HepG2 (cell line): ENCODE results near the gene CYP4F8. TPM values are rescaled to one million over a fixed set of nuclear protein-coding genes. Genes with fewer than 3 reads are reported as not detected.
A peak's percentile ranks its signal among the peaks of the same experiment; 100 is the strongest.

ENCODE experiments used
- ARID4A ChIP-seq: sonication (generic); formaldehyde crosslinking; IDR thresholded peaks from 2 replicates; pipeline ENCODE4 v1.5.0; 2020; ENCODE audit warnings: mild to moderate bottlenecking, missing genetic modification reagents, borderline replicate concordance
- HINFP ChIP-seq: sonication (generic); formaldehyde crosslinking; IDR thresholded peaks from 2 replicates; pipeline ENCODE4 v1.4.0; 2020; ENCODE audit warnings: low read depth, mild to moderate bottlenecking, missing genetic modification reagents
- HMG20B ChIP-seq: conservative IDR thresholded peaks from 2 replicates; pipeline ENCODE4 v1.6.1; 2016; ENCODE audit warnings: missing genetic modification reagents, missing compliant biosample characterization
- HNRNPH1 ChIP-seq: fragments of 200-400 bp; formaldehyde crosslinking; optimal IDR thresholded peaks from 2 replicates; pipeline ENCODE3; 2017; ENCODE audit warnings: mild to moderate bottlenecking, low read depth, low read length
- MNT ChIP-seq: fragments of 450-650 bp; IDR thresholded peaks from 2 replicates; pipeline ENCODE4 v1.6.1; 2016
- PAF1 ChIP-seq: IDR thresholded peaks from 2 replicates; pipeline ENCODE4 v1.6.1; 2016; ENCODE audit warnings: missing genetic modification reagents, missing compliant biosample characterization
- RARG ChIP-seq: sonication (generic); formaldehyde crosslinking; IDR thresholded peaks from 2 replicates; pipeline ENCODE4 v1.4.0; 2020; ENCODE audit warnings: low read depth, mild to moderate bottlenecking, missing genetic modification reagents
- THAP7 ChIP-seq: sonication (generic); formaldehyde crosslinking; IDR thresholded peaks from 2 replicates; pipeline ENCODE4 v1.8.1; 2023; ENCODE audit warnings: mild to moderate bottlenecking, missing genetic modification reagents
- TOE1 ChIP-seq: sonication (generic); formaldehyde crosslinking; IDR thresholded peaks from 2 replicates; pipeline ENCODE4 v1.4.0; 2020; ENCODE audit warnings: mild to moderate bottlenecking, missing genetic modification reagents
- TP53 ChIP-seq: sonication (generic); formaldehyde crosslinking; conservative IDR thresholded peaks from 2 replicates; pipeline ENCODE4 v1.4.0; 2020; ENCODE audit warnings: missing genetic modification reagents
- WIZ ChIP-seq: sonication (generic); formaldehyde crosslinking; IDR thresholded peaks from 2 replicates; pipeline ENCODE4 v1.5.1; 2020; ENCODE audit warnings: mild to moderate bottlenecking, missing genetic modification reagents
- ZNF235 ChIP-seq: sonication (generic); formaldehyde crosslinking; IDR thresholded peaks from 2 replicates; pipeline ENCODE4 v1.8.1; 2023; ENCODE audit warnings: mild to moderate bottlenecking, missing genetic modification reagents, borderline replicate concordance
- ZNF414 ChIP-seq: sonication (generic); formaldehyde crosslinking; IDR thresholded peaks from 2 replicates; pipeline ENCODE4 v1.5.0; 2020; ENCODE audit warnings: missing genetic modification reagents
- ZNF607 ChIP-seq: sonication (generic); formaldehyde crosslinking; IDR thresholded peaks from 2 replicates; pipeline ENCODE4 v1.5.1; 2020; ENCODE audit warnings: missing genetic modification reagents, mild to moderate bottlenecking, borderline replicate concordance
- ZNF781 ChIP-seq: sonication (generic); formaldehyde crosslinking; IDR thresholded peaks from 2 replicates; pipeline ENCODE4 v1.5.1; 2020; ENCODE audit warnings: borderline replicate concordance, mild to moderate bottlenecking, missing genetic modification reagents; ENCODE audit errors: not compliant biosample characterization
- ZSCAN25 ChIP-seq: sonication (generic); formaldehyde crosslinking; IDR thresholded peaks from 2 replicates; pipeline ENCODE4 v1.8.0; 2022; ENCODE audit warnings: mild to moderate bottlenecking, missing genetic modification reagents
- polyA plus RNA-seq, 8 experiments: library from polyadenylated mRNA; depleted of rRNA in 3 of 8; stranded (reverse) in 7 of 8; unstranded in 1 of 8; fragments of >200 nt; fragmentation: Illumina TruSeq in 4 of 8; extraction: Trizol in 4 of 8; gene quantifications; 2 replicates each; pipeline versions ENCODE4 v1.2.1 to v1.2.3, GENCODE V29; 2011 to 2016; ENCODE audit warnings: low read depth in 4 of 8, missing spikeins in 1 of 8, mixed read lengths in 1 of 8; ENCODE audit not compliant: insufficient read depth in 1 of 8
- total RNA-seq, 5 experiments: library from RNA; depleted of rRNA; stranded (reverse); fragments of >200 nt; fragmentation: Illumina TruSeq; extraction: Trizol; gene quantifications; 2 replicates each; pipeline ENCODE4 v1.2.3, GENCODE V29; 2016; ENCODE audit warnings: low read depth in 1 of 5
- TF ChIP-seq, protein P1 (sequence below): sonication (generic); formaldehyde crosslinking; IDR thresholded peaks from 2 replicates; pipeline ENCODE4 v1.5.1; 2020; ENCODE audit warnings: missing genetic modification reagents, mild to moderate bottlenecking, borderline replicate concordance
- TF ChIP-seq, protein P2 (sequence below): sonication (generic); formaldehyde crosslinking; IDR thresholded peaks from 2 replicates; pipeline ENCODE4 v1.5.0; 2020; ENCODE audit warnings: missing genetic modification reagents, mild to moderate bottlenecking, borderline replicate concordance

Gene CYP4F8
- total and polyA plus RNA-seq, 2 of the 13 experiments (the other 11 are each of a cell fraction or from before 2014, with no cell fraction given) = not detected

DNA sequence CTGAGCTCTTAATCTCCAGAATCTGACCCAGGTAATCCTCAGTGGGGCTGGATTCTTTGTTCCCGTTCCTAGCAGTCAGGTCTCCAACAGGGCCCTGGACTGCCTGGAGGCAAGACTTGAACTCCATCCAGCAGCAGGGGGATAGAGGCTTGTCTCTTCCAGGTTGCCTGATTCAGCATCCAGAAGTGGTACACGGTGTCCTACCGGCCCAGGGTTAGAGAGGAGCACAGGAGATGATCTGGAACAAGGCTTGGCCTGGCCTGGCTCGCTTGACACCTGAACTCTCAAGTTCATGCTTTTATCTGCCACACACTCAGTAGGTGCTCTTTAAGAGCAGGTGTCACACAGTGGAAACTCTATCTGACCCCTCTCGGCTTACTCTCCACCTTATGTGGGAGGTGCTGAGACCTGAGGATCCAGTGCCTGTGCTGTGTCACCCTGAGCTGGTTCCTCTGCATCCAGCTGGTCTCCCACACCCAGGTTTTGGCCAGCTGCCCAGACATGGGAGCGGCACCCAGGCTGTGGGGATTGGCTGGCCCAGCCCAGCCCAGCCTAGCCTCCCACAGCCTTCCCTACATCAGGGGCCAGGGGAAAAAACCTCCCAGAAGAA lies 25.4 kb downstream of the CYP4F8 start, which contains the start of gene CYP4F3 (continued):
- TF ChIP-seq ARID4A (CRISPR knock-in tag) = no peak
- no peak for TF ChIP-seq THAP7 (CRISPR knock-in tag)
- no peak for TF ChIP-seq HINFP (CRISPR knock-in tag)
- no peak for TF ChIP-seq WIZ (CRISPR knock-in tag)
- no peak for TF ChIP-seq ZNF235 (CRISPR knock-in tag)
- TF ChIP-seq PAF1 (CRISPR knock-in tag) = no peak
- TF ChIP-seq HNRNPH1 = no peak
- peak; percentile 25 for TF ChIP-seq ZNF781
- no peak for TF ChIP-seq RARG
- no peak for TF ChIP-seq TOE1 (CRISPR knock-in tag)
- no peak for TF ChIP-seq HMG20B (CRISPR knock-in tag)
- no peak for TF ChIP-seq TP53 (CRISPR knock-in tag)
- TF ChIP-seq ZNF607 (CRISPR knock-in tag) = no peak
- TF ChIP-seq MNT = no peak
- TF ChIP-seq ZSCAN25 (CRISPR knock-in tag) = no peak; the same call in 1 of the 2 replicates
- TF ChIP-seq, protein P1, sequence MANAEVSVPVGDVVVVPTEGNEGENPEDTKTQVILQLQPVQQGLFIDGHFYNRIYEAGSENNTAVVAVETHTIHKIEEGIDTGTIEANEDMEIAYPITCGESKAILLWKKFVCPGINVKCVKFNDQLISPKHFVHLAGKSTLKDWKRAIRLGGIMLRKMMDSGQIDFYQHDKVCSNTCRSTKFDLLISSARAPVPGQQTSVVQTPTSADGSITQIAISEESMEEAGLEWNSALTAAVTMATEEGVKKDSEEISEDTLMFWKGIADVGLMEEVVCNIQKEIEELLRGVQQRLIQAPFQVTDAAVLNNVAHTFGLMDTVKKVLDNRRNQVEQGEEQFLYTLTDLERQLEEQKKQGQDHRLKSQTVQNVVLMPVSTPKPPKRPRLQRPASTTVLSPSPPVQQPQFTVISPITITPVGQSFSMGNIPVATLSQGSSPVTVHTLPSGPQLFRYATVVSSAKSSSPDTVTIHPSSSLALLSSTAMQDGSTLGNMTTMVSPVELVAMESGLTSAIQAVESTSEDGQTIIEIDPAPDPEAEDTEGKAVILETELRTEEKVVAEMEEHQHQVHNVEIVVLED (CRISPR knock-in tag) = no peak
- TF ChIP-seq, protein P2, sequence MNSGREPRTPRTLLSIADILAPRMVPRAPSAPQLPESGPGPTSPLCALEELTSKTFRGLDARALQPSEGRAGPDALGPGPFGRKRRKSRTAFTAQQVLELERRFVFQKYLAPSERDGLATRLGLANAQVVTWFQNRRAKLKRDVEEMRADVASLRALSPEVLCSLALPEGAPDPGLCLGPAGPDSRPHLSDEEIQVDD (CRISPR knock-in tag) = no peak
- no peak for TF ChIP-seq ZNF414 (CRISPR knock-in tag)
